ENCODE measurements around the gene ADIPOR1.
"Not testable (repeated sequence)": the region's sequence is repeated elsewhere in the genome, so short reads cannot be mapped to it uniquely, and the experiment has no call there.

DNA sequence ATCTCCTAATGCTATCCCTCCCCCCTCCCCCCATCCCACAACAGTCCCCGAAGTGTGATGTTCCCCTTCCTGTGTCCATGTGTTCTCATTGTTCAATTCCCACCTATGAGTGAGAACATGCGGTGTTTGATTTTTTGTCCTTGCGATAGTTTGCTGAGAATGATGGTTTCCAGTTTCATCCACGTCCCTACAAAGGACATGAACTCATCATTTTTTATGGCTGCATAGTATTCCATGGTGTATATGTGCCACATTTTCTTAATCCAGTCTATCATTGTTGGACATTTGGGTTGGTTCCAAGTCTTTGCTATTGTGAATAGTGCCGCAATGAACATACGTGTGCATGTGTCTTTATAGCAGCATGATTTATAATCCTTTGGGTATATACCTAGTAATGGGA is 21.7 kb downstream of the ADIPOR1 start:
- TF ChIP-seq, protein P1, sequence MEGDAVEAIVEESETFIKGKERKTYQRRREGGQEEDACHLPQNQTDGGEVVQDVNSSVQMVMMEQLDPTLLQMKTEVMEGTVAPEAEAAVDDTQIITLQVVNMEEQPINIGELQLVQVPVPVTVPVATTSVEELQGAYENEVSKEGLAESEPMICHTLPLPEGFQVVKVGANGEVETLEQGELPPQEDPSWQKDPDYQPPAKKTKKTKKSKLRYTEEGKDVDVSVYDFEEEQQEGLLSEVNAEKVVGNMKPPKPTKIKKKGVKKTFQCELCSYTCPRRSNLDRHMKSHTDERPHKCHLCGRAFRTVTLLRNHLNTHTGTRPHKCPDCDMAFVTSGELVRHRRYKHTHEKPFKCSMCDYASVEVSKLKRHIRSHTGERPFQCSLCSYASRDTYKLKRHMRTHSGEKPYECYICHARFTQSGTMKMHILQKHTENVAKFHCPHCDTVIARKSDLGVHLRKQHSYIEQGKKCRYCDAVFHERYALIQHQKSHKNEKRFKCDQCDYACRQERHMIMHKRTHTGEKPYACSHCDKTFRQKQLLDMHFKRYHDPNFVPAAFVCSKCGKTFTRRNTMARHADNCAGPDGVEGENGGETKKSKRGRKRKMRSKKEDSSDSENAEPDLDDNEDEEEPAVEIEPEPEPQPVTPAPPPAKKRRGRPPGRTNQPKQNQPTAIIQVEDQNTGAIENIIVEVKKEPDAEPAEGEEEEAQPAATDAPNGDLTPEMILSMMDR (IDR thresholded peaks at IDR 0.05), result not testable (repeated sequence)
- TF ChIP-seq POLR2A (IDR thresholded peaks at IDR 0.05), result not testable (repeated sequence)

Data from Peyer's patch (tissue), 4 donors.